ENCODE measurements around the gene ARID3B. TPM values are rescaled to one million over a fixed set of nuclear protein-coding genes. Genes with fewer than 3 reads are reported as not detected.

ARID3B gene
- 18.0 to 22.1 TPM (median 19.6 TPM) in 3 replicates for total RNA-seq

- Mint-ChIP-seq H3K27ac (peak within 1 kb of the TSS; percentile 94), H3K9me3 (no peaks in the 10 kb centered on the region), H3K4me1 (peaks cover 45% of the 10 kb centered on the region), H3K27me3 (ENCODE audit: low read depth) (peaks cover 11% of the 10 kb centered on the region), H3K4me3 (peak within 1 kb of the TSS; percentile 91), H3K36me3 (no peaks in the 10 kb centered on the region)
- peak; percentile 92 to 96 for DNase-seq (ENCODE audit: low spot score in 2 of 2, unreplicated experiment in 2 of 2)
- TF ChIP-seq CTCF (IDR thresholded peaks at IDR 0.05; ENCODE audit: unreplicated experiment) = no peak
These were observed at the start of gene ARID3B for GRCh38 chr15:74540761-74541493. Gene ARID3B, plus strand, starts transcription at chr15:74541220. Its CDS starts 2,717 bp downstream, at chr15:74543937.

- no peak overlapping the region for H3K4me3 Mint-ChIP-seq
- no peak for TF ChIP-seq CTCF (IDR thresholded peaks at IDR 0.05; ENCODE audit: unreplicated experiment)
- H3K4me1 Mint-ChIP-seq = no peaks in the 10 kb centered on the region
- no peaks in the 10 kb centered on the region for H3K9me3 Mint-ChIP-seq
- no peak overlapping the region for H3K27ac Mint-ChIP-seq
- no peaks in the 10 kb centered on the region for H3K36me3 Mint-ChIP-seq
- no peak for DNase-seq (ENCODE audit: low spot score in 2 of 2, unreplicated experiment in 2 of 2)
- no peaks in the 10 kb centered on the region for H3K27me3 Mint-ChIP-seq (ENCODE audit: low read depth)
These were observed 44.4 kb upstream of the ARID3B start for GRCh38 chr15:74496648-74497047.

GRCh38 chr15:74497584-74497983 is 43.4 kb upstream of the ARID3B start:
- no peaks in the 10 kb centered on the region for H3K27me3 Mint-ChIP-seq (ENCODE audit: low read depth)
- no peak overlapping the region for H3K4me3 Mint-ChIP-seq
- TF ChIP-seq CTCF (IDR thresholded peaks at IDR 0.05; ENCODE audit: unreplicated experiment) = no peak
- no peaks in the 10 kb centered on the region for H3K9me3 Mint-ChIP-seq
- no peaks in the 10 kb centered on the region for H3K36me3 Mint-ChIP-seq
- no peak for DNase-seq (ENCODE audit: low spot score in 2 of 2, unreplicated experiment in 2 of 2)
- H3K4me1 Mint-ChIP-seq = no peaks in the 10 kb centered on the region
- H3K27ac Mint-ChIP-seq = no peak overlapping the region

- no peak for DNase-seq (ENCODE audit: low spot score in 2 of 2, unreplicated experiment in 2 of 2)
- TF ChIP-seq CTCF (IDR thresholded peaks at IDR 0.05; ENCODE audit: unreplicated experiment) = no peak
- Mint-ChIP-seq H3K36me3 (peaks cover 7% of the 10 kb centered on the region), H3K4me1 (no peaks in the 10 kb centered on the region), H3K27me3 (ENCODE audit: low read depth) (no peaks in the 10 kb centered on the region), H3K4me3 (no peak overlapping the region), H3K9me3 (peaks cover 4% of the 10 kb centered on the region), H3K27ac (no peak overlapping the region)
These were observed 41.7 kb upstream of the ARID3B start for GRCh38 chr15:74499366-74499765.

GRCh38 chr15:74500401-74500800 is 40.6 kb upstream of the ARID3B start:
- Mint-ChIP-seq H3K4me3 (no peak overlapping the region), H3K36me3 (peaks cover 12% of the 10 kb centered on the region), H3K9me3 (peaks cover 4% of the 10 kb centered on the region), H3K27me3 (ENCODE audit: low read depth) (no peaks in the 10 kb centered on the region), H3K27ac (no peak overlapping the region), H3K4me1 (no peaks in the 10 kb centered on the region)
- no peak for DNase-seq (ENCODE audit: low spot score in 2 of 2, unreplicated experiment in 2 of 2)
- TF ChIP-seq CTCF (IDR thresholded peaks at IDR 0.05; ENCODE audit: unreplicated experiment) = no peak

All from mesothelial cell of epicardium (in vitro differentiated cells).